GM12891 (cell line): ENCODE data around the gene EGFR.

ENCODE experiments used
- POLR2A ChIP-seq: IDR thresholded peaks from 2 replicates; pipeline ENCODE4 v1.6.1; 2011; ENCODE audit warnings: low read depth, low read length, control low read depth
- POLR2AphosphoS5 ChIP-seq: IDR thresholded peaks from 2 replicates; pipeline ENCODE4 v1.6.1; 2011; ENCODE audit warnings: low read depth, low read length, control low read depth

DNA sequence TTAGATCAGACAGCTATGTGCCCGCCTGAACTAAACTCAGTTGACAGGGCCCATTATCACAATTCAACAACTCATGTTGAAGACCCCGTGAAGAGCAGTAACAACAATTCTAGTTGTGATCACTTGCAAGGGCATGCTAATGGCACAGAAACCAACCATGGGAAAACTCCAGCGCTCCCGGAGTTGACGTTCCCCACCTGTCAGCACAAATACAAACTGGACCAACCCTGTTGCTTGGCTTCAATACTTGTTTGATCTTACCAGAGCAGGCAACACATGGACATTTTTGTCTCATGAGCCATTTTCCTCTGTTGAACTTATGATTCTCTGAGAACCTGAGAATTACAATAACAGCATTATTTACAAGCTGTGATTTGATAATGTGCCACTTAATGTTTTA is 227.4 kb downstream of the EGFR start:
- TF ChIP-seq POLR2A (no peak), POLR2AphosphoS5 (no peak)
